ENCODE measurements around the gene EBF4. TPM values are rescaled to one million over a fixed set of nuclear protein-coding genes. Genes with fewer than 3 reads are reported as not detected.
"Not testable (repeated sequence)": the region's sequence is repeated elsewhere in the genome, so short reads cannot be mapped to it uniquely, and the experiment has no call there.

EBF4 gene
- total and polyA plus RNA-seq, 7 experiments from 2014 or later: 0.09 to 10.5 (median 6.7) TPM

GRCh38 chr20:2684817-2685216 is 7.8 kb upstream of the EBF4 start:
- H3K27ac Mint-ChIP-seq, DNase-seq: not testable (repeated sequence)

GRCh38 chr20:2687514-2687913 is 5.1 kb upstream of the EBF4 start:
- CTCF ChIA-PET: interaction anchor here (0.6 to 3.3 kb wide), 12 partner anchors 11 to 313 kb away, joined by 3 to 25 read pairs (median 4); no protein-coding TSS in a partner anchor
- Mint-ChIP-seq H3K27ac (peak overlapping the region in 6 of 9 donors; percentile 37 to 79 (median 70)), H3K4me1 (peaks cover 24 to 31% (median 27%) of the 10 kb centered on the region in 7 donors), H3K27me3 (peaks cover 0 to 38% (median 13%) of the 10 kb centered on the region in 5 donors), H3K36me3 (peaks cover 0 to 6% (median 0%) of the 10 kb centered on the region in 5 donors), H3K4me3 (peak overlapping the region in 7 of 10 donors; percentile 51 to 67 (median 58)), H3K9me3 (peaks cover 0 to 3% (median 0%) of the 10 kb centered on the region in 11 donors)
- no peaks in the 10 kb centered on the region for H3K9me3 ChIP-seq (ENCODE audit: control insufficient read depth in 2 of 3, low read length in 3 of 3)
- DNase-seq (no peak), ATAC-seq (no peak)
- H3K27ac ChIP-seq (ENCODE audit: low read depth, low read length): no peak overlapping the region
- no peaks in the 10 kb centered on the region for H3K36me3 ChIP-seq (ENCODE audit: control insufficient read depth in 2 of 3, insufficient read depth in 3 of 3, low read length in 3 of 3)
- H3K4me1 ChIP-seq (ENCODE audit: control insufficient read depth in 2 of 2, insufficient read depth in 2 of 2, low read length in 2 of 2): peaks cover 6 to 13% of the 10 kb centered on the region in 2 donors
- intact Hi-C loops (cut with micrococcal nuclease): loop anchor here in 1 of 2 donors (5.0 kb wide), 1 partner anchor 165 kb away; no protein-coding TSS in a partner anchor
- POLR2A ChIA-PET: interaction anchor here (0.8 to 3.6 kb wide), 5 partner anchors 23 to 64 kb away, joined by 4 to 22 read pairs (median 6); partner anchors contain the start of genes IDH3B and NOP56
- no peaks in the 10 kb centered on the region for H3K27me3 ChIP-seq (ENCODE audit: control insufficient read depth in 2 of 2, insufficient read depth in 2 of 2, low read length in 2 of 2)
- no peak overlapping the region for H3K4me3 ChIP-seq (ENCODE audit: low read length)

More at GRCh38 chr20:2684817-2685216, 7.8 kb upstream of the EBF4 start:
- Mint-ChIP-seq H3K4me1 (peaks cover 8 to 16% (median 13%) of the 10 kb centered on the region in 7 donors), H3K27me3 (peaks cover 19 to 32% (median 25%) of the 10 kb centered on the region in 5 donors)
- H3K27ac ChIP-seq (ENCODE audit: low read depth, low read length); H3K4me3 ChIP-seq (ENCODE audit: low read length); H3K9me3 Mint-ChIP-seq; H3K27me3 ChIP-seq (ENCODE audit: control insufficient read depth in 2 of 2, insufficient read depth in 2 of 2, low read length in 2 of 2); H3K9me3 ChIP-seq (ENCODE audit: control insufficient read depth in 2 of 3, low read length in 3 of 3); POLR2A ChIA-PET; H3K36me3 ChIP-seq (ENCODE audit: control insufficient read depth in 2 of 3, insufficient read depth in 3 of 3, low read length in 3 of 3); H3K36me3 Mint-ChIP-seq; H3K4me3 Mint-ChIP-seq: not testable (repeated sequence)
- peak; percentile 31 for ATAC-seq
- peaks cover 6 to 13% of the 10 kb centered on the region in 2 donors for H3K4me1 ChIP-seq (ENCODE audit: control insufficient read depth in 2 of 2, insufficient read depth in 2 of 2, low read length in 2 of 2)
- intact Hi-C loops (cut with micrococcal nuclease): loop anchor here in 1 of 2 donors (5.0 kb wide), 1 partner anchor 167 kb away; no protein-coding TSS in a partner anchor
- CTCF ChIA-PET: interaction anchor here (1.1 to 1.7 kb wide), 2 partner anchors 57 to 68 kb away, joined by 4 read pairs; no protein-coding TSS in a partner anchor

- no peak overlapping the region for H3K4me3 ChIP-seq (ENCODE audit: low read length)
- Mint-ChIP-seq H3K9me3 (peaks cover 0 to 3% (median 0%) of the 10 kb centered on the region in 11 donors), H3K4me1 (peaks cover 24 to 31% (median 27%) of the 10 kb centered on the region in 7 donors), H3K27ac (peak overlapping the region in 6 of 9 donors; percentile 37 to 80 (median 71)), H3K27me3 (peaks cover 0 to 34% (median 7%) of the 10 kb centered on the region in 5 donors), H3K36me3 (peaks cover 0 to 6% (median 0%) of the 10 kb centered on the region in 5 donors), H3K4me3 (peak overlapping the region in 9 of 10 donors; percentile 34 to 73 (median 58))
- H3K4me1 ChIP-seq (ENCODE audit: control insufficient read depth in 2 of 2, insufficient read depth in 2 of 2, low read length in 2 of 2): peaks cover 6 to 13% of the 10 kb centered on the region in 2 donors
- ATAC-seq: peak; percentile 95
- DNase-seq: peak; percentile 71 to 89 (median 81)
- POLR2A ChIA-PET: interaction anchor here (0.8 to 3.6 kb wide), 8 partner anchors 14 to 163 kb away, joined by 3 to 22 read pairs (median 5); partner anchors contain the start of genes IDH3B and NOP56
- H3K36me3 ChIP-seq (ENCODE audit: control insufficient read depth in 2 of 3, insufficient read depth in 3 of 3, low read length in 3 of 3): no peaks in the 10 kb centered on the region
- intact Hi-C loops (cut with micrococcal nuclease): loop anchor here (1.0 to 5.0 kb wide), 11 partner anchors 23 to 313 kb away; partner anchors contain the start of genes IDH3B (in 1 of the 2) and PTPRA (in 1 of the 2)
- CTCF ChIA-PET: interaction anchor here (0.6 to 3.3 kb wide), 18 partner anchors 11 to 427 kb away, joined by 3 to 25 read pairs (median 4); no protein-coding TSS in a partner anchor
- no peaks in the 10 kb centered on the region for H3K27me3 ChIP-seq (ENCODE audit: control insufficient read depth in 2 of 2, insufficient read depth in 2 of 2, low read length in 2 of 2)
- no peaks in the 10 kb centered on the region for H3K9me3 ChIP-seq (ENCODE audit: control insufficient read depth in 2 of 3, low read length in 3 of 3)
- H3K27ac ChIP-seq (ENCODE audit: low read depth, low read length): no peak overlapping the region
Observed at GRCh38 chr20:2688041-2688591, 4.5 kb upstream of the EBF4 start.

- intact Hi-C loops (cut with micrococcal nuclease): loop anchor here in 1 of 2 donors (5.0 kb wide), 1 partner anchor 357 kb away; the partner anchor contains the start of gene MRPS26
- ChIA-PET CTCF (interaction anchor here (0.5 to 1.1 kb wide), 3 partner anchors 23 to 231 kb away, joined by 3 to 9 read pairs (median 6); no protein-coding TSS in a partner anchor), POLR2A (interaction anchor here (0.7 kb wide), 1 partner anchor 9 kb away, joined by 3 read pairs; no protein-coding TSS in a partner anchor)
- Mint-ChIP-seq H3K27me3 (peaks cover 8 to 42% (median 14%) of the 10 kb centered on the region in 5 donors), H3K9me3 (peaks cover 0 to 4% (median 0%) of the 10 kb centered on the region in 11 donors), H3K36me3 (peaks cover 0 to 6% (median 0%) of the 10 kb centered on the region in 5 donors), H3K4me3 (peak overlapping the region in 2 of 10 donors; percentile 92 to 93), H3K27ac (peak overlapping the region in 1 of 9 donors; percentile 62), H3K4me1 (peaks cover 24 to 37% (median 31%) of the 10 kb centered on the region in 7 donors)
- DNase-seq (no peak), ATAC-seq (no peak)
- H3K9me3 ChIP-seq (ENCODE audit: control insufficient read depth in 2 of 3, low read length in 3 of 3): no peaks in the 10 kb centered on the region
- H3K4me3 ChIP-seq (ENCODE audit: low read length): no peak overlapping the region
- no peaks in the 10 kb centered on the region for H3K36me3 ChIP-seq (ENCODE audit: control insufficient read depth in 2 of 3, insufficient read depth in 3 of 3, low read length in 3 of 3)
- peaks cover 4 to 9% of the 10 kb centered on the region in 2 donors for H3K27me3 ChIP-seq (ENCODE audit: control insufficient read depth in 2 of 2, insufficient read depth in 2 of 2, low read length in 2 of 2)
- peaks cover 6 to 13% of the 10 kb centered on the region in 2 donors for H3K4me1 ChIP-seq (ENCODE audit: control insufficient read depth in 2 of 2, insufficient read depth in 2 of 2, low read length in 2 of 2)
- H3K27ac ChIP-seq (ENCODE audit: low read depth, low read length): no peak overlapping the region
Observed at GRCh38 chr20:2690213-2690612, 2.4 kb upstream of the EBF4 start.

- no peak for DNase-seq
- Histone ChIP-seq H3K4me3 (ENCODE audit: low read length) (no peak overlapping the region), H3K4me1 (ENCODE audit: control insufficient read depth in 2 of 2, insufficient read depth in 2 of 2, low read length in 2 of 2) (peaks cover 6 to 13% of the 10 kb centered on the region in 2 donors), H3K9me3 (ENCODE audit: control insufficient read depth in 2 of 3, low read length in 3 of 3) (no peaks in the 10 kb centered on the region), H3K27me3 (ENCODE audit: control insufficient read depth in 2 of 2, insufficient read depth in 2 of 2, low read length in 2 of 2) (peaks cover 4 to 9% of the 10 kb centered on the region in 2 donors), H3K36me3 (ENCODE audit: control insufficient read depth in 2 of 3, insufficient read depth in 3 of 3, low read length in 3 of 3) (no peaks in the 10 kb centered on the region), H3K27ac (ENCODE audit: low read depth, low read length) (no peak overlapping the region)
- intact Hi-C loops (cut with micrococcal nuclease): loop anchor here in 1 of 2 donors (5.0 kb wide), 1 partner anchor 357 kb away; the partner anchor contains the start of gene MRPS26
- H3K27ac Mint-ChIP-seq: peak overlapping the region in 7 of 9 donors; percentile 26 to 94 (median 52)
- peaks cover 0 to 4% (median 0%) of the 10 kb centered on the region in 11 donors for H3K9me3 Mint-ChIP-seq
- CTCF ChIA-PET: interaction anchor here (1.1 kb wide), 1 partner anchor 51 kb away, joined by 9 read pairs; no protein-coding TSS in a partner anchor
- peaks cover 12 to 46% (median 17%) of the 10 kb centered on the region in 5 donors for H3K27me3 Mint-ChIP-seq
- POLR2A ChIA-PET: interaction anchor here (1.2 to 1.6 kb wide), 2 partner anchors 26 to 45 kb away, joined by 3 read pairs; partner anchors contain the start of gene IDH3B
- peaks cover 0 to 7% (median 0%) of the 10 kb centered on the region in 5 donors for H3K36me3 Mint-ChIP-seq
- no peak for ATAC-seq
- H3K4me1 Mint-ChIP-seq: peaks cover 24 to 37% (median 31%) of the 10 kb centered on the region in 7 donors
- H3K4me3 Mint-ChIP-seq: peak overlapping the region; percentile 85 to 99 (median 92)
Observed at GRCh38 chr20:2690718-2691117, 1.9 kb upstream of the EBF4 start.

GRCh38 chr20:2691127-2691526 is 1.5 kb upstream of the EBF4 start:
- Histone ChIP-seq H3K27ac (ENCODE audit: low read depth, low read length) (no peak overlapping the region), H3K9me3 (ENCODE audit: control insufficient read depth in 2 of 3, low read length in 3 of 3) (no peaks in the 10 kb centered on the region), H3K36me3 (ENCODE audit: control insufficient read depth in 2 of 3, insufficient read depth in 3 of 3, low read length in 3 of 3) (no peaks in the 10 kb centered on the region), H3K27me3 (ENCODE audit: control insufficient read depth in 2 of 2, insufficient read depth in 2 of 2, low read length in 2 of 2) (peaks cover 4 to 9% of the 10 kb centered on the region in 2 donors), H3K4me3 (ENCODE audit: low read length) (no peak overlapping the region), H3K4me1 (ENCODE audit: control insufficient read depth in 2 of 2, insufficient read depth in 2 of 2, low read length in 2 of 2) (peaks cover 6 to 13% of the 10 kb centered on the region in 2 donors)
- DNase-seq (no peak), ATAC-seq (no peak)
- Mint-ChIP-seq H3K4me3 (peak overlapping the region; percentile 85 to 99 (median 92)), H3K4me1 (peaks cover 24 to 37% (median 31%) of the 10 kb centered on the region in 7 donors), H3K9me3 (peaks cover 0 to 4% (median 0%) of the 10 kb centered on the region in 11 donors), H3K27me3 (peaks cover 16 to 51% (median 21%) of the 10 kb centered on the region in 5 donors), H3K36me3 (peaks cover 0 to 9% (median 0%) of the 10 kb centered on the region in 5 donors), H3K27ac (peak overlapping the region in 6 of 9 donors; percentile 30 to 96 (median 73))
- ChIA-PET CTCF (no interaction called here), POLR2A (interaction anchor here (1.2 to 1.6 kb wide), 2 partner anchors 27 to 44 kb away, joined by 3 read pairs; partner anchors contain the start of gene IDH3B)
- intact Hi-C loops (cut with micrococcal nuclease): loop anchor here in 1 of 2 donors (5.0 kb wide), 1 partner anchor 356 kb away; the partner anchor contains the start of gene MRPS26
